Upper lobe of right lung (tissue), 1 donor: ENCODE data around the gene CCL25. TPM values are rescaled to one million over a fixed set of nuclear protein-coding genes. Genes with fewer than 3 reads are reported as not detected.

Source experiments
- ATAC-seq: fragments of 200-7000 bp; cut with Tn5 transposase; one replicate; pipeline ENCODE4 v1.9.1; 2020; ENCODE audit warnings: mild to moderate bottlenecking, moderate library complexity
- DNase-seq: peaks from one replicate; pipeline ENCODE4 v3.0.0-alpha.2; 2020
- H3K27ac ChIP-seq: fragments of 200-600 bp; one replicate; pipeline ENCODE4 v1.8.0; 2022
- H3K27me3 ChIP-seq: fragments of 200-600 bp; one replicate; pipeline ENCODE4 v1.8.0; 2022; ENCODE audit warnings: mild to moderate bottlenecking
- H3K36me3 ChIP-seq: fragments of 200-600 bp; one replicate; pipeline ENCODE4 v1.8.0; 2022
- H3K4me1 ChIP-seq: fragments of 200-600 bp; one replicate; pipeline ENCODE4 v1.8.0; 2022
- H3K4me3 ChIP-seq: fragments of 200-600 bp; one replicate; pipeline ENCODE4 v1.8.0; 2022; ENCODE audit warnings: mild to moderate bottlenecking
- H3K9me3 ChIP-seq: fragments of 200-600 bp; one replicate; pipeline ENCODE4 v1.8.0; 2022
- CTCF ChIP-seq: fragments of 200-600 bp; IDR thresholded peaks from one replicate; pipeline ENCODE4 v1.8.0; 2022; ENCODE audit warnings: antibody characterized with exemption
- intact Hi-C: fragments of 100-400 bp; cut with DNase I; formaldehyde crosslinking; loops from one replicate; pipeline ENCODE4 v1.11.0; 2022
- total RNA-seq: library from RNA; stranded (reverse); fragmentation: NEBNext Ultra II Directional; extraction: Animal tissue kit (Norgen Biotek cat#: 25700); gene quantifications from one replicate; pipeline ENCODE4 v1.2.1, GENCODE V29; 2021
- donor health status: DM: no; HTN: yes; CAD: no; lungs with severe emphysema.

CCL25 gene
- total RNA-seq, 1 donor from 2014 or later = not detected

DNA sequence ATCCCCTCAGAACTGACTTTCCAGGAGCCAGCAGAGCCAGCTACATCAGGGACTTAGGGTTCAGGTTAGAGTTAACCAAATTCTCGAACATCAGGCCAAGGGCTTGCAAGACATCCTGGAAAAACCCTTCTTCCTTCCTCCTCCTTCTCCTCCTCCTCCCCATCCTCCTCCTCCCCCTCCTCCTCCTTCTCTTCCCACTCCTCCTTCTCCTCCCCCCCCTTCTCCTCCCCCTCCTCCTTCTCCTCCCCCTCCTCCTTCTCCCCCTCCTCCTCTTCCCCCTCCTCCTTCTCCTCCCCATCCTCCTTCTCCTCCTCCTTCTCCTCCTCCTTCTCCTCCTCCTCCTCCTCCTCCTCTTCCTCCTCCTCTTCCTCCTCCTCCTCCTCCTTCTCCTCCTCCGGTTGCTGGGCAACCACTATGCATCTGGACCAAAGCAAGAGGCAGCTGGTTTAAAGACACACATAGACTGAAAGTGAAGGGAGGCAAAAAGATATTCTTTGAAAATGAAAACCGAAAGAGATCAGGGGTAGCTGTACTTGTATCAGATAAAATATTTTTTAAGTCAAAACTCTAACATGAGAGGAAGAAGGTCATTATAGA is 5.9 kb upstream of the CCL25 start:
- no peaks in the 10 kb centered on the region for H3K9me3 ChIP-seq
- no peak for ATAC-seq
- no peak overlapping the region for H3K4me3 ChIP-seq
- H3K27ac ChIP-seq = no peak overlapping the region
- TF ChIP-seq CTCF = no peak
- no peaks in the 10 kb centered on the region for H3K36me3 ChIP-seq
- DNase-seq = no peak
- intact Hi-C loops = no loop called here
- H3K4me1 ChIP-seq = peaks cover 7% of the 10 kb centered on the region
- no peaks in the 10 kb centered on the region for H3K27me3 ChIP-seq

- peaks cover 7% of the 10 kb centered on the region for H3K4me1 ChIP-seq
- no peak for TF ChIP-seq CTCF
- peak overlapping the region; percentile 30 for H3K4me3 ChIP-seq
- intact Hi-C loops = no loop called here
- DNase-seq (peak; percentile 95), ATAC-seq (peak; percentile 98)
- no peak overlapping the region for H3K27ac ChIP-seq
- H3K9me3 ChIP-seq = no peaks in the 10 kb centered on the region
- H3K27me3 ChIP-seq = no peaks in the 10 kb centered on the region
- H3K36me3 ChIP-seq = no peaks in the 10 kb centered on the region
These were observed 2.1 kb upstream of the CCL25 start for GRCh38 chr19:8050274-8051096.

DNA sequence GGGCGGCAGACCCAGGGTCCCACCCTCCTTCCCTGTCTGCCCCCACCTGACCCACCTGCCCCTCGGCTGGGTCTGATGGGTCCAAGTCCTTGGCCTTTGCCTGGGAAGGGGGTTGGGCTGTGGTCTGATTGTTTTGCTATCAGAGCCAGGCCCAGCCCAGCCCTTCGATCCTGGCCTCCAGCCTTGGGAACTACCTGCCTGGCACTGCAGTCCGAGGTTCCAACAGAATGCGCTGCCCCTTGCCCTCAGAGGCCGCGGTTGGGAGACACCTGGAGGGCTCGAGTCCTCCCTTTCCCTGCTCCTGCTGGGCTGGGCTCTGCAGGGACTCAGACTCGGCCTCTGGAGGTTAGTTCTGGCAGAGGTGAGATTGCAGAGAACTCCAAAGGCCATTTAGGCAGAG is 1.6 kb downstream of the CCL25 start:
- no peaks in the 10 kb centered on the region for H3K36me3 ChIP-seq
- no peaks in the 10 kb centered on the region for H3K27me3 ChIP-seq
- no peak for TF ChIP-seq CTCF
- H3K4me3 ChIP-seq = no peak overlapping the region
- DNase-seq (no peak), ATAC-seq (no peak)
- no peaks in the 10 kb centered on the region for H3K9me3 ChIP-seq
- intact Hi-C loops = no loop called here
- H3K4me1 ChIP-seq = peaks cover 7% of the 10 kb centered on the region
- no peak overlapping the region for H3K27ac ChIP-seq

- intact Hi-C loops = no loop called here
- DNase-seq = no peak
- TF ChIP-seq CTCF = no peak
- H3K9me3 ChIP-seq = no peaks in the 10 kb centered on the region
- H3K4me1 ChIP-seq = no peaks in the 10 kb centered on the region
- H3K36me3 ChIP-seq = no peaks in the 10 kb centered on the region
- no peak overlapping the region for H3K4me3 ChIP-seq
- H3K27ac ChIP-seq = no peak overlapping the region
- H3K27me3 ChIP-seq = no peaks in the 10 kb centered on the region
- no peak for ATAC-seq
These were observed 4.0 kb downstream of the CCL25 start for GRCh38 chr19:8056533-8056932.

DNA sequence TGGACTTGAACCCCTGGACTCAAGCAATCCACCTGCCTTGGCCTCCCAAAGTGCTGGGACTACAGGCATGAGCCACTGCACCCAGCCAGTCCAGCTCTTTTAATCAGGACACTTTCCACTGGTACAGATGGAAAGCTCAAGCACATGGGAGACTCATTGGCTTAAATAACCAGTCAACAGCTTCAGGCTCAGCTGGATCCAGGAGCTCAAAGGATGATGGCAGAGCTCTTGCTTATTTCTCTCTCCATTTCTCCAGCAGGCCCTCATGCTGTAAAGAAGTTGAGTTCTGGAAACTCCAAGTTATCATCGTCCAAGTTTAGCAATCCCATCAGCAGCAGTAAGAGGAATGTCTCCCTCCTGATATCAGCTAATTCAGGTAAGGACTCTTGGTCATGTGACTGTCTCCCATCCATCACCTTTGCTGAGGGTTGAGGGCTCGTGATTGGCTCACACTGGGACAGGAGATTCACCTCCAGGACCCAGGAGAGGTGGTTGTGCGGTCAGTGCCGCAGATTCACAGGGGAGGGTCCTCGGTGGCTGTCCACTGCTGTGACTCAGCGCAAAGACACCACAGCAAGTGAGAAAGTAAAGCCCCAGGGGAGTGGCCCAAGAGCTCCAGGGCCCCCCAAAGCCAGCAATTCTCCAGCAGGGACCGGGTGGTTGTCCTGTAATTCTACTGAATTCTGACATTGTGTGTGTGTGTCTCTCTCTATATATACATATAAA is 5.1 kb downstream of the CCL25 start:
- ATAC-seq = no peak
- no peak overlapping the region for H3K4me3 ChIP-seq
- no peaks in the 10 kb centered on the region for H3K9me3 ChIP-seq
- no peaks in the 10 kb centered on the region for H3K4me1 ChIP-seq
- H3K27ac ChIP-seq = no peak overlapping the region
- H3K36me3 ChIP-seq = no peaks in the 10 kb centered on the region
- no peak for TF ChIP-seq CTCF
- DNase-seq = no peak
- no peaks in the 10 kb centered on the region for H3K27me3 ChIP-seq
- intact Hi-C loops = no loop called here
